MM.1S (cell line): ENCODE data around the gene RPS28.
A peak's percentile ranks its signal among the peaks of the same experiment; 100 is the strongest.

ENCODE experiments used
- DNase-seq: peaks from one replicate; pipeline ENCODE4 v3.0.0-alpha.2; 2015
- H2AFZ ChIP-seq: fragments of 300-600 bp; sonication (generic); 2 replicates; pipeline ENCODE4 v1.6.0; 2016; ENCODE audit warnings: antibody characterized with exemption, low read length
- H3F3A ChIP-seq: fragments of 300-600 bp; sonication (generic); 2 replicates; pipeline ENCODE4 v1.6.1; 2016; ENCODE audit warnings: mild to moderate bottlenecking, antibody characterized with exemption, low read length, moderate library complexity, mixed read lengths; ENCODE audit not compliant: insufficient read depth
- H3K27ac ChIP-seq: fragments of 300-600 bp; sonication (generic); 2 replicates; pipeline ENCODE4 v1.5.1; 2016; ENCODE audit warnings: mild to moderate bottlenecking, low read length
- H3K27me3 ChIP-seq: fragments of 300-600 bp; sonication (generic); replicated peaks from 2 replicates; pipeline ENCODE4 v1.6.0; 2016; ENCODE audit warnings: low read length; ENCODE audit not compliant: insufficient read depth
- H3K36me3 ChIP-seq: fragments of 300-600 bp; sonication (generic); replicated peaks from 2 replicates; pipeline ENCODE4 v1.6.1; 2016; ENCODE audit warnings: mild to moderate bottlenecking, low read length, mixed read lengths; ENCODE audit not compliant: insufficient read depth
- H3K4me1 ChIP-seq: fragments of 300-600 bp; sonication (generic); 2 replicates; pipeline ENCODE4 v1.6.1; 2016; ENCODE audit warnings: low read length, mixed read lengths
- H3K4me2 ChIP-seq: fragments of 300-600 bp; sonication (generic); 2 replicates; pipeline ENCODE4 v1.6.0; 2016; ENCODE audit warnings: low read depth, low read length
- H3K4me3 ChIP-seq: fragments of 300-600 bp; sonication (generic); 2 replicates; pipeline ENCODE4 v1.5.1; 2016; ENCODE audit warnings: low read length, mixed read lengths
- H3K79me2 ChIP-seq: fragments of 300-600 bp; sonication (generic); 2 replicates; pipeline ENCODE4 v1.6.1; 2016; ENCODE audit warnings: mixed run types, low read length, mixed read lengths
- H3K9ac ChIP-seq: fragments of 300-600 bp; sonication (generic); 2 replicates; pipeline ENCODE4 v1.6.1; 2016; ENCODE audit warnings: low read length, mixed read lengths
- H3K9me2 ChIP-seq: fragments of 300-600 bp; sonication (generic); replicated peaks from 2 replicates; pipeline ENCODE4 v1.6.1; 2016; ENCODE audit warnings: mild to moderate bottlenecking, low read length, mixed read lengths; ENCODE audit not compliant: insufficient read depth
- H3K9me3 ChIP-seq: fragments of 300-600 bp; sonication (generic); replicated peaks from 2 replicates; pipeline ENCODE4 v1.6.1; 2016; ENCODE audit warnings: mild to moderate bottlenecking, low read length, mixed read lengths; ENCODE audit not compliant: insufficient read depth
- H4K20me1 ChIP-seq: fragments of 300-600 bp; sonication (generic); 2 replicates; pipeline ENCODE4 v1.6.1; 2016; ENCODE audit warnings: mild to moderate bottlenecking, low read length, moderate library complexity, mixed read lengths; ENCODE audit not compliant: insufficient read depth
- CTCF ChIP-seq: fragments of 300-600 bp; sonication (generic); IDR thresholded peaks from 2 replicates; pipeline ENCODE4 v1.5.1; 2016; ENCODE audit warnings: antibody characterized with exemption, low read length, mixed read lengths
- EZH2 ChIP-seq: fragments of 300-600 bp; sonication (generic); optimal IDR thresholded peaks from 2 replicates; pipeline ENCODE3; 2017; ENCODE audit warnings: low read depth, mild to moderate bottlenecking, antibody characterized with exemption, low read length, mixed read lengths
- EZH2phosphoT487 ChIP-seq: fragments of 300-600 bp; sonication (generic); IDR thresholded peaks from 2 replicates; pipeline ENCODE4 v1.6.1; 2018; ENCODE audit warnings: antibody characterized with exemption, low read length

RPS28 gene

GRCh38 chr19:8333767-8334457 lies 12.6 kb downstream of the RPS28 start:
- Histone ChIP-seq H3K27me3 (peaks cover 71% of the 10 kb centered on the region), H3K4me2 (peak overlapping the region; percentile 52; the same call in 1 of the 2 replicates), H3K9ac (no peak overlapping the region), H3K36me3 (no peaks in the 10 kb centered on the region), H3K79me2 (no peaks in the 10 kb centered on the region), H3K9me2 (no peaks in the 10 kb centered on the region), H3K4me3 (no peak overlapping the region), H2AFZ (no peak overlapping the region), H3K4me1 (no peaks in the 10 kb centered on the region), H3F3A (no peaks in the 10 kb centered on the region; the same call in 1 of the 2 replicates), H4K20me1 (no peaks in the 10 kb centered on the region; the same call in 1 of the 2 replicates), H3K27ac (no peak overlapping the region), H3K9me3 (no peaks in the 10 kb centered on the region)
- DNase-seq, result no peak
- TF ChIP-seq EZH2phosphoT487 (no peak), CTCF (no peak), EZH2 (no peak)

GRCh38 chr19:8334458-8335342 lies 13.4 kb downstream of the RPS28 start:
- TF ChIP-seq EZH2phosphoT487 (no peak), EZH2 (no peak), CTCF (no peak)
- H2AFZ ChIP-seq, result no peak overlapping the region
- H3K9me3 ChIP-seq, result no peaks in the 10 kb centered on the region
- no peak overlapping the region for H3K4me3 ChIP-seq
- no peaks in the 10 kb centered on the region for H3K79me2 ChIP-seq
- peak; percentile 80 for DNase-seq
- no peaks in the 10 kb centered on the region for H3K4me1 ChIP-seq
- H3K9me2 ChIP-seq, result no peaks in the 10 kb centered on the region
- no peak overlapping the region for H3K27ac ChIP-seq
- H3K27me3 ChIP-seq, result peaks cover 74% of the 10 kb centered on the region
- no peaks in the 10 kb centered on the region; the same call in 1 of the 2 replicates for H3F3A ChIP-seq
- no peaks in the 10 kb centered on the region for H3K36me3 ChIP-seq
- H4K20me1 ChIP-seq, result no peaks in the 10 kb centered on the region; the same call in 1 of the 2 replicates
- H3K9ac ChIP-seq, result no peak overlapping the region
- peak overlapping the region; percentile 52; the same call in 1 of the 2 replicates for H3K4me2 ChIP-seq

GRCh38 chr19:8335343-8336071 lies 14.2 kb downstream of the RPS28 start:
- Histone ChIP-seq H4K20me1 (no peaks in the 10 kb centered on the region; the same call in 1 of the 2 replicates), H3F3A (no peaks in the 10 kb centered on the region; the same call in 1 of the 2 replicates), H3K9me2 (no peaks in the 10 kb centered on the region), H3K79me2 (no peaks in the 10 kb centered on the region), H3K4me3 (no peak overlapping the region), H3K4me1 (no peaks in the 10 kb centered on the region), H3K4me2 (peak overlapping the region; percentile 6; the same call in 1 of the 2 replicates), H3K9me3 (no peaks in the 10 kb centered on the region), H3K27me3 (peaks cover 78% of the 10 kb centered on the region), H3K36me3 (no peaks in the 10 kb centered on the region), H3K9ac (no peak overlapping the region), H2AFZ (no peak overlapping the region), H3K27ac (no peak overlapping the region)
- DNase-seq, result no peak
- TF ChIP-seq CTCF, result peak; percentile 6; the same call in 1 of the 2 replicates
- TF ChIP-seq EZH2phosphoT487, result no peak
